ENCODE results near the gene PARD3. TPM values are rescaled to one million over a fixed set of nuclear protein-coding genes. Genes with fewer than 3 reads are reported as not detected.

The PARD3 gene
- polyA plus RNA-seq, 3 donors: 0.51 TPM; not detected in 2

DNA sequence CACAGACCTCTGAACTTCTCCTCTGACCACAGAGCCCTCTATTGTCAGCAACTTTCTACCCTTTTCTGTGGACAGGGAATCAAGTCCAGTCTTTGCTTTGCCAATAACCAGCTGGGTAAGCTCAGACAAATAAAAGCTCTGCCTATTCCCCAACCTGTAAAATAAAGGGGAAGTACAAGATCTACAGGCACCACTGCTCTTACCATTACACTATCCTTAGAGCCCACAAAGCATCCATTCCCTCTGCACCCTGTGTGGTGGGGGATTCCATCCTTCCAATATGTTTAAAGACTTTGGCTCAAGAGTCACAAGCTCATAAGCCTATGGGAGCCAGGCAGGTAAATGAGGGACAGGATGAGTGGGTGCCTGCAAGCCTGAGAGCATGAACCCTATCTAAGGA lies 88.2 kb downstream of the PARD3 start:
- Mint-ChIP-seq H3K27me3 (ENCODE audit: low read depth in 3 of 3) (peaks cover 31 to 61% (median 50%) of the 10 kb centered on the region in 3 donors), H3K4me1 (no peaks in the 10 kb centered on the region), H3K36me3 (no peaks in the 10 kb centered on the region), H3K4me3 (no peak overlapping the region), H3K27ac (no peak overlapping the region), H3K9me3 (peaks cover 0 to 4% (median 0%) of the 10 kb centered on the region in 7 donors)
- Histone ChIP-seq H3K79me2 (ENCODE audit: insufficient read depth, low read length) (no peaks in the 10 kb centered on the region), H3K27me3 (ENCODE audit: control insufficient read depth in 2 of 2, insufficient read depth in 2 of 2, low read length in 2 of 2) (peaks cover 13 to 16% of the 10 kb centered on the region in 2 donors), H3K9me3 (replicated peaks in 1 of 2; ENCODE audit: control insufficient read depth in 1 of 2, insufficient read depth in 1 of 2, low read length in 2 of 2) (no peaks in the 10 kb centered on the region), H3K36me3 (replicated peaks in 1 of 2; ENCODE audit: control insufficient read depth in 1 of 2, insufficient read depth in 2 of 2, low read length in 2 of 2) (no peaks in the 10 kb centered on the region), H3K27ac (ENCODE audit: low read depth in 1 of 2, low read length in 2 of 2) (no peak overlapping the region), H4K20me1 (ENCODE audit: insufficient read depth, low read length) (no peaks in the 10 kb centered on the region), H3K4me1 (ENCODE audit: control insufficient read depth in 1 of 2, insufficient read depth in 2 of 2, low read length in 2 of 2) (no peaks in the 10 kb centered on the region), H3K9ac (ENCODE audit: insufficient read depth, low read length, poor library complexity, severe bottlenecking) (no peak overlapping the region), H3K4me2 (replicated peaks; ENCODE audit: extremely low read depth, low read length, poor library complexity, severe bottlenecking) (no peak overlapping the region), H3K4me3 (replicated peaks in 1 of 3; ENCODE audit: low read depth in 2 of 3, low read length in 3 of 3) (no peak overlapping the region), H2AFZ (ENCODE audit: insufficient read depth, low read depth, low read length, poor library complexity, severe bottlenecking) (no peak overlapping the region)
- intact Hi-C loops (cut with micrococcal nuclease): no loop called here
- TF ChIP-seq, protein P1, sequence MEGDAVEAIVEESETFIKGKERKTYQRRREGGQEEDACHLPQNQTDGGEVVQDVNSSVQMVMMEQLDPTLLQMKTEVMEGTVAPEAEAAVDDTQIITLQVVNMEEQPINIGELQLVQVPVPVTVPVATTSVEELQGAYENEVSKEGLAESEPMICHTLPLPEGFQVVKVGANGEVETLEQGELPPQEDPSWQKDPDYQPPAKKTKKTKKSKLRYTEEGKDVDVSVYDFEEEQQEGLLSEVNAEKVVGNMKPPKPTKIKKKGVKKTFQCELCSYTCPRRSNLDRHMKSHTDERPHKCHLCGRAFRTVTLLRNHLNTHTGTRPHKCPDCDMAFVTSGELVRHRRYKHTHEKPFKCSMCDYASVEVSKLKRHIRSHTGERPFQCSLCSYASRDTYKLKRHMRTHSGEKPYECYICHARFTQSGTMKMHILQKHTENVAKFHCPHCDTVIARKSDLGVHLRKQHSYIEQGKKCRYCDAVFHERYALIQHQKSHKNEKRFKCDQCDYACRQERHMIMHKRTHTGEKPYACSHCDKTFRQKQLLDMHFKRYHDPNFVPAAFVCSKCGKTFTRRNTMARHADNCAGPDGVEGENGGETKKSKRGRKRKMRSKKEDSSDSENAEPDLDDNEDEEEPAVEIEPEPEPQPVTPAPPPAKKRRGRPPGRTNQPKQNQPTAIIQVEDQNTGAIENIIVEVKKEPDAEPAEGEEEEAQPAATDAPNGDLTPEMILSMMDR (IDR thresholded peaks at IDR 0.05): no peak
- no peak for DNase-seq

DNA sequence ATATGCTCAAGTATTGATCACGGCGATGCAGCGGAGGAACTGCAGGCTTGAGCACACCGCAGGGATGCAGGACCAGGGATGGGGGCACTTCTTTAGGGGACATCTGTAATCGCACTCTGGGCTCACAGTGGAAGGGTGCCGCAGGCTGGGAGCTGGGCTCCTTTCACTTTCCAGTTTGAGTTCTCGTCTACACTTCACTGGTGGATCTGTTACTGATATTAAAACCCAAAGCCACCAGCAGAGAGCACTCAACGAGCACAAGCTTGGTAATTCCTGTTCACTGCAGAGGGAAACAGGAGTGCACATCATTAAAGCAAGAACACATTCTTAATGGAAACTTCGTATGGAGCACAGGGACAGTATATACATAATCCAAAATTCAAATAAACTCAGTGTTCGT lies 91.3 kb downstream of the PARD3 start:
- TF ChIP-seq, protein P1 (IDR thresholded peaks at IDR 0.05): no peak
- Mint-ChIP-seq H3K36me3 (no peaks in the 10 kb centered on the region), H3K9me3 (peaks cover 0 to 4% (median 0%) of the 10 kb centered on the region in 7 donors), H3K4me1 (no peaks in the 10 kb centered on the region), H3K27ac (no peak overlapping the region), H3K4me3 (no peak overlapping the region), H3K27me3 (ENCODE audit: low read depth in 3 of 3) (peaks cover 27 to 74% (median 52%) of the 10 kb centered on the region in 3 donors)
- Histone ChIP-seq H3K4me3 (replicated peaks in 1 of 3; ENCODE audit: low read depth in 2 of 3, low read length in 3 of 3) (no peak overlapping the region), H3K27ac (ENCODE audit: low read depth in 1 of 2, low read length in 2 of 2) (no peak overlapping the region), H3K9ac (ENCODE audit: insufficient read depth, low read length, poor library complexity, severe bottlenecking) (no peak overlapping the region), H4K20me1 (ENCODE audit: insufficient read depth, low read length) (no peaks in the 10 kb centered on the region), H3K4me1 (ENCODE audit: control insufficient read depth in 1 of 2, insufficient read depth in 2 of 2, low read length in 2 of 2) (no peaks in the 10 kb centered on the region), H3K9me3 (replicated peaks in 1 of 2; ENCODE audit: control insufficient read depth in 1 of 2, insufficient read depth in 1 of 2, low read length in 2 of 2) (no peaks in the 10 kb centered on the region), H2AFZ (ENCODE audit: insufficient read depth, low read depth, low read length, poor library complexity, severe bottlenecking) (no peak overlapping the region), H3K36me3 (replicated peaks in 1 of 2; ENCODE audit: control insufficient read depth in 1 of 2, insufficient read depth in 2 of 2, low read length in 2 of 2) (no peaks in the 10 kb centered on the region), H3K4me2 (replicated peaks; ENCODE audit: extremely low read depth, low read length, poor library complexity, severe bottlenecking) (no peak overlapping the region), H3K79me2 (ENCODE audit: insufficient read depth, low read length) (no peaks in the 10 kb centered on the region), H3K27me3 (ENCODE audit: control insufficient read depth in 2 of 2, insufficient read depth in 2 of 2, low read length in 2 of 2) (peaks cover 12 to 29% of the 10 kb centered on the region in 2 donors)
- intact Hi-C loops (cut with micrococcal nuclease): no loop called here
- no peak for DNase-seq
- WGBS (ENCODE audit: insufficient coverage): 89% methylated on average over 5 of the region's 10 CpGs

Measured in CD14-positive monocyte (primary cell).